CD4-positive, alpha-beta T cell treated with Interferon alpha-2 for 1 hour (primary cell): ENCODE results near the gene ZNF248.

Experiments used
- DNase-seq, 2 donors: peaks; one replicate each; pipeline ENCODE4 v3.0.0-alpha.2; 2020 to 2022

Gene ZNF248

GRCh38 chr10:37737336-37737735, 120.1 kb downstream of the ZNF248 start:
- no peak for DNase-seq

GRCh38 chr10:37736120-37736519, 121.3 kb downstream of the ZNF248 start:
- DNase-seq = no peak

- DNase-seq = no peak
Observed at GRCh38 chr10:37734971-37735370, 122.4 kb downstream of the ZNF248 start.
